ENCODE measurements around the gene RXRB.
A peak's percentile ranks its signal among the peaks of the same experiment; 100 is the strongest.
"Not testable (repeated sequence)": the region's sequence is repeated elsewhere in the genome, so short reads cannot be mapped to it uniquely, and the experiment has no call there.

The RXRB gene

GRCh38 chr6:33200219-33201146 lies at the start of gene RXRB, which contains the start of gene SLC39A7:
Gene RXRB (minus strand): TSS chr6:33200665. CDS start chr6:33200476, 189 bp downstream.
Gene SLC39A7 (plus strand): TSS chr6:33200867. CDS start chr6:33201246, 379 bp downstream.
- DNase-seq = peak; percentile 100

GRCh38 chr6:33249732-33250630 lies 49.5 kb upstream of the RXRB start:
- DNase-seq = no peak

GRCh38 chr6:33248932-33249731 lies 48.7 kb upstream of the RXRB start:
- DNase-seq = peak; percentile 98

DNA sequence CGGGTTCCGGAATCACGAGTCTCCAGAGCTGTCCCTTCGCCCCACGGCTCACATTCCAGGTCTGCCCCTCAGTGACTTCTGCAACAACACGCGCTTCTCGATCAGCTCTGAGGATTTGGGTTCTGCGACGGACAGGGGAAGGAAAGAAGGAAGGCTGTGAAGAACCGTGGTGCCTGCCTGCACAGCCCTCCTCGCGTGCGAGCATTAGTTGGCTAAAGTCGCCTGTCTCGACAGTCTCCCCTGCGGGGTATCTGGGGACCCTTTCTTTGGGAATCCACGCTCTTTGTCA lies 48.1 kb upstream of the RXRB start:
- no peak for DNase-seq

DNA sequence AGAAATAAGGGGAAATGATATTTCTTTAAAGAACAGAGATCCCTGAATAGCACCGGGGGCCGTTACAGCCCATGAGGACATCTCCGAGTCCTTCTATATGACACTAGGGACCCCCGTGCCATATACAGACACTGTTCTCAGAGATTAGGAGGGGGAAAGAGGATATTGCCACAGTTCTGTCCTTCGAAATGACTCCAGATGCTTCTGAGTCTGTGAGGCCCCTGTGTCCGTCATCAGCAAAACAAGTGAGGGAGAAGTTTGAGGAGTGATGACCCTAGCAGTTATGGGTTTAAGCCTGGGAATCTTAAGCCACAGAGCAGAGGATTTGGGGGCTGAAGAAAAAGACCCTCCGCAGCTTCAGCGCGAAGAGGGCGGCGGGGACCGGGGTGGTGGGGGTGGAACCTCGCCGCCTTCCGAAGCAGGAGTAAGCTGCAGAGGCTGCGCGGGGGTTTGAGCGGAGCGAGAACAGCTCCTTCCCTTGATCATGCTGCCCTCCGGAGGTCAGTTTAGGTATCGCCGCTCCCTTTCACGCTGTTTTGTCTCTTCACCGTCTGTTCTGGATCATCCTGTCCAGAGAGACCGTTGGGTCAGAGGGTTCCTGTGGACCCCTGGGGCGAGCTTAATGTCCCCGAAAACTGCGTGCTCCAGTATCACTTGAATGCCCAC lies 47.6 kb upstream of the RXRB start:
- peak; percentile 93 for DNase-seq

DNA sequence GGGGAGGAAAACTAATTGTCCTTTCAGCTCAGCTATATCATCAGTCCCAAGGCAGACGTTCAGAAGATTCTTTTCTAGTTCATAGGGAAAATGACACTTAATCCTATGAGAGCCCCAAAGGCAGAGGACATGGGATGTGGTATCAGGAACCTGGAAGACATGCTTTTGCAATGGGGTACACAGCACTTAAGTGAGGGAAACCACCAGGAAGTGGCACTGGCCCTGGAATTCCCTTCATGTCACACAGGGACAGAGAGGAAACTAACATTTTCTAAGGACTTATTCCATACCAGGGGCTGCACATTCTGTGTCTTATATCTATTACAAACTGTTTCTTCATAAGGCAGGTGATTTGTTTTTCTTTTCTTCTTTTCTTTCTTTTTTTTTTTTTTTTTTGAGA lies 43.0 kb upstream of the RXRB start:
- DNase-seq = no peak

GRCh38 chr6:33241968-33242367 lies 41.5 kb upstream of the RXRB start:
- no peak for DNase-seq

GRCh38 chr6:33237741-33238140 lies 37.3 kb upstream of the RXRB start:
- DNase-seq = no peak

- DNase-seq = no peak
Measured at GRCh38 chr6:33236852-33237251, 36.4 kb upstream of the RXRB start.

GRCh38 chr6:33236328-33236727 lies 35.9 kb upstream of the RXRB start:
- no peak for DNase-seq

- no peak for DNase-seq
Measured at GRCh38 chr6:33235221-33235634, 34.8 kb upstream of the RXRB start.

DNA sequence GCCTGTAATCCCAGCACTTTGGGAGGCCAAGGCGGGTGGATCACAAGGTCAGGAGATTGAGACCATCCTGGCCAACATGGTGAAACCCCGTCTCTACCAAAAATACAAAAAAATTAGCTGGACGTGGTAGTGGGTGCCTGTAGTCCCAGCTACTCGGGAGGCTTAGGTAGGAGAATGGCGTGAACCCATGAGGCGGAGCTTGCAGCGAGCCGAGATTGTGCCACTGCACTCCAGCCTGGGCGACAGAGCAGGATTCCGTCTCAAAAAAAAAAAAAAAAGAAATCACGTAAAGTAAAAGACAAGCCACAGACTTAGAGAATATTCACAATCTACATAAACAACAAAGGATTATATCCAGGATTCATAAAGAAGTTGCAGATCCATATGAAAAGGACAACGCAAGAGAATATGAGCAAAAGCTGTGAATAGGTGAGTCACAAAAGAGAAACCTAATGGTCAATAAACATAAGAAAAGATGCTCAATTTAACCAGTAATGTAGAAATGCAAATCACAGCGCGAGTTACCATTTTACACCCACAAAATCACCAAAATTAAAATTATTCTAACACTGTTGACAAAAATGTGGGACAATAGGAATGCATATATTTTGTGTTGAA lies 26.1 kb upstream of the RXRB start:
- not testable (repeated sequence) for DNase-seq

DNA sequence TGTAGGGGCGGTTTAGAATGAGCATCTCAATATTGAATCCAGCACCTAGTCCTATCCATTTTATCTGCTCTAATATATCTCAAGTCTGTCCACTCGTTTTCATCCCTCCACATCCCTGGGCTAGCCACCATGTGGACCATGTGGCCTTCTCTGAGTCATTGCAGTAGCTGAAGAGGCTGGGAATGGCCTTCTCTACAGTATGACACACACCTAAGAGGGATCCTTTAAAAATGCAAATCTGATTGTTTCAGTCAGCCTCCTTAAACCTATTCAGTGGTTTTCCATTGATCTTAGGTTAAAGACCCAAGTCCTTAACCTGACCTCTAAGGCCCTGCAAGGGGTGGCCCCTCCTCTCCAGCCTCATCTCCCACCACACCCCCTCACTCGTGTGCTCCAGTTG lies 17.2 kb upstream of the RXRB start:
- no peak for DNase-seq

DNA sequence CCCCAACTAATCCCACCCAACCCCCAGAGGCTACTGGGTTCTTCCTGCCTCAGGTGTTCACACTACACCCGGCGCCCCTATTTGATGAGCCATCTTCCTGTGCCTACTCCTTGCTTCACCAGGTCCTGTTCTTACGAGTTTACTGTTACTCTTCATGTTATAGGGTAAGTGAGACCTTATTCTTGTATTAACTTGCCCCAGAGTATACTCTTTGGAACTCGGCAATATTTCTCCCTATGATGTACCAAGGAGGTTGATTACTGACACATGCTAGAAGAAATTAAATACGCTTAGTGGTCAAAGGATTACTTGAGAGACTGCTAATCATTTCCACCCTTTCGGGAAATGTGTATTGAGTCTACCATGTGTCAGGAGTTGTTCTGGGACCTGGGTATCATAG lies 16.8 kb upstream of the RXRB start:
- DNase-seq = no peak

DNA sequence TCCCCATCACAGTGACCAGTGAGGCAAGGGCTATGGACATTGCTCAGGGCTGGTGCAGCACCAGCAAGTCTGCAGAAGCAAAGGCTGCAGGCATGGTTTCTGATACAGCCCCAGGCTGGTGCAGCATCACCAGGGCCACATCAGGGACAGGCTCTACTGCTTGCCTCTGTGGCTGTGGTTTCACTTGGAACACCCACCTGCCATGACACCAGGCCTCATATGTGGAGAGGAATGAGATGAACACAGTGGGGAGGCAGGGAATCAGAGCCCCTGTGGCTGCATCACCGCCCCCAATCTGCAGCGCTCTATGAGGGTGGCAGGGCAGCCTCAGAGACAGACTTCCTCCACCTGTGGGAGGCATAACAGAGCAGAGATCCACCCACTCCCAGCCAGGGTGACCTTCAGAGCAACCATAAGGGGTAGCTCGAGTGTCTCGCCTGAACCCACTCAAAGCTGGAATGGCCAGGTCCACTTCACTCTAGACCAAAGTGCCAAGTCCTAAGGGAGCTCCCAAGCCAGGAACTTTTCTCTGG lies 15.7 kb upstream of the RXRB start:
- DNase-seq = no peak

- DNase-seq = no peak
Measured at GRCh38 chr6:33215271-33216116, 15.0 kb upstream of the RXRB start.

- DNase-seq = no peak
Measured at GRCh38 chr6:33213989-33214335, 13.5 kb upstream of the RXRB start.

DNA sequence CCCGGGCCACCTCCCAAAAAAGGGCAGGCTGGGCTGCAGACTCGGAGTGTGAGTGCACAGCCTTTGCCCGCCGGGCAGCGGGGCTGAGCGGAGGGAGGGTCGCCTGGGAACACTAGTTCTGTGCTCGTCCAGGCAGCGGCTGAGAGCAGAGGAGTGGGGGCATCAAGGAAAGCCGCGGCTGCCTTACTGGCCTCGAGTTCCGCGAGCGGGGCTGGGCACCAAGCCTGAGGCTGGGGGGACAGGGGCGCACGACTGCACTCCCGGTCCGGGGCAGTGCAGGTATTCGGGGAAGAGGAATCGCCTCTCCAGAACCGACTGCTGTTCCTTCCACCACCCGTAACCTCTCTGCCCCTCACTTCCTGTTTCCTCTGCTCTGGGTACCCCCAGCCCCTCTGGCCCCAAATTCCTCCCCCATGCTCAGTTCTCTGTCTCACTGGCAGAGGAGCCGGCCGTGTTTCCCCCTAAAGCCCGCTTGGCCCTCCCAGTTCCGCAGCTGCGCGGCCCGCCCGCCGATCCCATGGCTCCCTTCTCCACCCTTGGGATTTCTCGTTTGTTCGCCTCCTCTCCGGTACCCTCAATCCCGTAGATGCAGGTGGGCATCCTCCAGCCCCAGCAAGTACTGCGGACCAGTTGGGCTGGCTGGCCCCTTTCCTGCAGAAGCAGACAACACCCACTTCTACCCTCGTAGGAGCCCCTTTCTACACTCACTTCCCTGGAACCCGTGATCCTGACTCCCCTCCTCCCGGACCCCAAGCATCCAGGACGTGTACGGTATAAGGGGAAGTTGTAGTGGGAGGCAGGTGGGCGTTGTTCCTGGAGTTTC lies 12.9 kb upstream of the RXRB start:
- no peak for DNase-seq

- no peak for DNase-seq
Measured at GRCh38 chr6:33212857-33213165, 12.3 kb upstream of the RXRB start.

Data from CD4-positive, alpha-beta T cell treated with Interleukin-6 for 4 hours (primary cell).